ENCODE measurements around the gene MEGF11.

MEGF11 gene

GRCh38 chr15:65960586-65960985, 293.0 kb downstream of the MEGF11 start:
- no peak for DNase-seq

- no peak for DNase-seq
These were observed 294.7 kb downstream of the MEGF11 start for GRCh38 chr15:65958835-65959234.

DNA sequence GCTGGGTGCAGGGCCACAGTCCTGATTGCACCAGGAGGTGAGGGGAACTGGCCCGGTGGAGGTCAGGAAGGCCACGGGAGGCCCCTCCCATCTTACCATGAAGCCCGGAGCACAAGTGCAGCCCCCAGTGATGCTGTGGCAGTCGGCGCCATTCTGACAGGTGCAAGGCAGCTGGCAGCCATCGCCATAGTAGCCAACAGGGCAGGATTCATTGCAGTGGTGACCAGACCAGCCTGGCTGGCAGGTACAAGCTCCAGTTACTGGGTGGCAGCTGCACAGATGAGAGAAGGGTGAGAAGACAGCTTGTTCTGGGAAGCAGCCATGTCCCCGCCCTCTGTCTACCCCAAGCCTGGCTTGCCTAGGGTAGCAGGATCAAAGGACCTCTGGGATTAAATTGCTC, 296.1 kb downstream of the MEGF11 start:
- no peak for DNase-seq

GRCh38 chr15:65956899-65957298, 296.7 kb downstream of the MEGF11 start:
- no peak for DNase-seq

GRCh38 chr15:65956307-65956706, 297.2 kb downstream of the MEGF11 start:
- no peak for DNase-seq

GRCh38 chr15:65954289-65954741, 299.2 kb downstream of the MEGF11 start:
- no peak for DNase-seq

DNA sequence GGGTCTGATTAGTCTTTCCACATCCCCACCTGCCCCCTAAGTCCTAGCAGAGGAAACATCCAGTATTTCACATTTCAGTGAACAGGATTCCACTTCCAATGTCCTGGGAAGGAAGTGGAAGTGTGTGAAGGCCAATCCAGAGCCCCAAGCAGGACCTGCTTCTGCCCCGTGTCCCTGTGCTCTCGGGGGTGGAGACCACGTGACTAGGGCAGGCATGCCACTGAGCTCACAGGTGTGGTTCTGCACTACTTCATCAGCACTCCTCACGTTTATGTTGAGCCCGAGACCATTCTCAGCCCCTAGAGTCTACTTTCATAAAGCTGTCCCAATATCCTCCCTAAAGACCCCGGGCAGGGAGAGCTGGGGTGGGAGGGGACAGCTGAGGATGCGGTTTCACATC, 299.9 kb downstream of the MEGF11 start:
- no peak for DNase-seq

- no peak for DNase-seq
These were observed 301.0 kb downstream of the MEGF11 start for GRCh38 chr15:65952391-65953053.

DNA sequence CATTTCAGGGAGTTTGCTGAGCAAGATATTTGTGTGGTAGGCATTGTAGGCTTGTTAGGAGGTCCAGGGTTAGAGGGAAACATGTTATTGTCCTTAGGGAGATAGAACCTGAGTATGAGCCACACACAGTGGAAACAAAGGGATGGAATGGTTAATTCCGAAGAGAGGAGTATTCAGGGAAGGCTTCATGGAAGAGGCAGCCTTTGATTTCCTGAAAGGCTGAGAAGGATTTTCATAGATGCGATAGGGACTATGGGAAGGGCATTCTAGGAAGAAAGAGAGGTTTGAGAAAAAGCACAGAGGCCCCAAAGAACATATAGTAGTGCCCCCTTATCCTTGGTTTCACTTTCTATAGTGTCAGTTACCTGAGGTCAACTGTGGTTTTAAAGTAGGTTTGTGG, 302.5 kb downstream of the MEGF11 start:
- no peak for DNase-seq

DNA sequence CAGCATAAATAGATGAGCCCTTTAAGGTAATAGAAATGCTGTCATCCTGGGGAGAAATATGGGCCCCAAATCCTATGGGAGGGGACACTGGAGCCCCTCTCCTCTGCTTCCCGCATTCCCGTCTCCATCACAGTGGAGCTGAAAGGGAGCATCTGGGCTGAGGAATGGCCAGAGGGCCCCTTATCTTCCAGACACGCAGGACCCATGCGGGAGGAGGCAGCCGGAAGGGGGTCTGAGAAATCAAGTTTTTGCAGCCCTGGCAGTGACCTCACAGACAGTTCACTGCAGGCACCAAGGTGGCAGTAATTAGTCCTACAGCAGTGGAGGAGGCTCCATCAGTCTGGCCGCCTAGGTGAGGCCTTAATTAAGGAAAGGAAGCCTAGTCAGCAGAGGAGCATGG, 304.1 kb downstream of the MEGF11 start:
- DNase-seq: no peak

GRCh38 chr15:65949011-65949410, 304.5 kb downstream of the MEGF11 start:
- DNase-seq: no peak

DNA sequence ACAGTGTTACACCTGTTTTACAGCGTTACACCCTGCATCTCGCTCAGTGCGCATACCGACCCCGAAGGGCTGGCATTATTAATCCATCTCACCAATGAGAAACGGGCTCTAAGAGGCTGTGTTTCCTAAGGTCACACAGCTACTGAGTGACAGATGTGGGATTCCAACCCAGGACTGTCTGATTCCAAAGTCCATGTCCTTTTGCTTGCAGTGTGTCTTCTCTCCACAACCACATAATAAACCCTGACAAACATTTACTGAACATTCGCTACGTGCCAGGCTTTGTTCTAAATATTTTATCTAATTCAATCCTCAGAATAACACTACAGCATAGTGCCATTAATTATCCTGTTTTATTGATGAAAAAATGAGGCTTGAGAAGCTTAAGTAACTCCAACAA, 305.2 kb downstream of the MEGF11 start:
- no peak for DNase-seq

GRCh38 chr15:65947041-65947440, 306.5 kb downstream of the MEGF11 start:
- DNase-seq: no peak

DNA sequence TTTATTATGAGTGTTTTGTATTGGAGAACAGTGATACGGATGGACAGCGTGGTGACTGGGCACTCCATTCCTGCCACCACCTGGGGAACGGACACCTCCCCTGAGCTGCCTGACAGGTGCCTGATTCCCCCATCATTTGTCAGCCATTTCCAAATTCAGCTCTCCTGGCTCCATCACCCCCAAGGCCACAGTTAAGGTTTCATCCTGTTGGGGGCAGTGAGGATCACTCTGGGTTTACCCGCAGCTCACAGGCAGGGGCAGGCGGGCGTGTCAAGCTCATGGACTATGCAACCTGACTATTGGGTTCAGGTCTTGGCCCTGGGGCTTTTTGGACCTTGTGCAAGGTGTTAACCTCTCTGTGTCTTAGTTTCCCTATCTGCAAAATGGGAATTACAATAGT, 307.9 kb downstream of the MEGF11 start:
- no peak for DNase-seq

GRCh38 chr15:65944404-65944803, 309.1 kb downstream of the MEGF11 start:
- DNase-seq: no peak

GRCh38 chr15:65942436-65942835, 311.1 kb downstream of the MEGF11 start:
- no peak for DNase-seq

- no peak for DNase-seq
These were observed 313.0 kb downstream of the MEGF11 start for GRCh38 chr15:65940618-65940909.

DNA sequence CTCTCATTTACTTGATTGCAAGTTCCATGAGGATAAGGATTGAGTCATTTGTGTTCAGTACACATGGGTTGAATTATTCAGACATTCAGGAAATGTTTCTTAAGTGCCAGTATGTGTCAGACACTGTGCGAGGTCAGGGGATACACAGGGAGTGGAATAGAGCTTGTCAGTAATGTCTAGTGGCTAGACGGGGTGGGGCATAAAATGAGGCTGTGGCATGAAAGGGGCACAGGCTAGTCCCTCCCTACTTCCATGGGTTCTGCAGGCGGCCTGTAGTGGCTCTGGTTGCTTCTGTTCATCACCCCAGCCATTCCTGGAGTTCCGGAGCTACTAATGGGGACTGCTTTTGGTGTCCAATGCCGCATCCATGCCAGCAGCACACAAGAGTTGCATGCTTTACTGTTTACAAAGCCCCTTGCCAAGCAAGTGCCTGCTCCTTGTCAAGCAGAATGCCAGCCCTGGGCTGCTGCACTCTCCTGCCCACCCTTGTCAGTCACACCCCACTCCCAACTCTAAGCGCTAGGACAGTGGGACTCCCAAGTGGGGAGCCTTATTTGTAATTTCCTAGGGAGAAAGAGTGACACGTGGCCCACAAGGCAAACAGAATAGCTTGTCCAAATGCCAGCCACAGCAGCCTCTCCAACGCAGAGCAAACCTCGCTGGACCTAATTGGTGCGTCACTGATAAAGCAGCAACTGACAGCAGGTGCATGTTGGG, 313.5 kb downstream of the MEGF11 start:
- no peak for DNase-seq

DNA sequence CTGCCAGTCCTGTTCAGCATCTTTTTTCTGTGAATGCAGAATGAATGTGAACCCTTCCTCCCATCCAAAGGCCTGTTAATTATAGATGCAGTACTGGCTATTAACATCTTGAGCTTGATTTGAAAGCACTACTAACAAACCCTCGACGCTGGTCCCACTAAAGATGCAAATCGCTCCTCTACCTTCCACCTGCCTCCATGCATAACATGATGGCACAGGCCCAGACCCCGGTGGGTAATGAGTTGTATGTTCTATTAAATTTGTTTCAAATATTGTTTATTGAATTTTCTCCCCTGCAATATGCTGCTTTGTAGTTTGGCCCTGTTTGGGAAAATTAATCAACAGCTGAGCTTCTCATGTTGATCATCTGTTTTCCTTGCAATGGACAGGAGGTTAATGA, 314.9 kb downstream of the MEGF11 start:
- no peak for DNase-seq

DNA sequence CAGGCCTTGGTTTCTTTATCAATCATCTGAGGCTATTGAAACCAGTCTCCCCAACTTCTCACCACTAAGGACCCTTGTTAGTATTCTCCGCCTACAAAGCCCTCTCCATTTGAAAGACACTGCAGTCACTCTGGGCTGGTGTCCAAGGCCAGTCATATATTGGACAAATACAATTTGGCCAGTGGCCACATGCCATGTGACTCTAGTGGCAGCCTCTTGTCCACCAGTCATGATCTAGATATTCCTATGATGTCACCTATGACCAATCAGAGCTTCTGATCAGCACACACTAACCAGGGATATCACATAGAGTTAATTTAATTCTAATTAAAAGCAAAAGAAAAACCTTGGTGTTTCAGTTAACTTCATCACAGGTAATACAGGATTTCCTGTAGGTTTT, 316.1 kb downstream of the MEGF11 start:
- DNase-seq: no peak

DNA sequence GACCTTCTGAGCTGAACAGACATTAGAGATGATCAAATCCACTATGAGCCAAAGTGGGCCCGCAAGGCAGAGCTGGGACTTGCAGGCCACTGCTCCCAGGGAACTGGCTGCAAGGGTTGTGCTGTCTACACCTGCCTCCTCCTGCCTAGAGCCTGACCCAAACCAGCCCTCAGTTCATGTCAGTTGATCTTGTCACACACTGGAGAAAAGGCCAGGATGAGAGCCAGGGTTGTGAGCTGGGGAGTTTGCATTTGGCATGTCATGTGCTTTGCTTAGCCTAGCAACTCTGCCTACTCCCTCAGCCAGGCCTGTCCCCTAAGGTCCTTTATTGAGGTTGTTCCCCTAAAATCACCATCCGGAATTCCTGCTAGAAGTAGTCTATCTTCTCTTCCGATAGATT, 316.5 kb downstream of the MEGF11 start:
- DNase-seq: no peak

DNA sequence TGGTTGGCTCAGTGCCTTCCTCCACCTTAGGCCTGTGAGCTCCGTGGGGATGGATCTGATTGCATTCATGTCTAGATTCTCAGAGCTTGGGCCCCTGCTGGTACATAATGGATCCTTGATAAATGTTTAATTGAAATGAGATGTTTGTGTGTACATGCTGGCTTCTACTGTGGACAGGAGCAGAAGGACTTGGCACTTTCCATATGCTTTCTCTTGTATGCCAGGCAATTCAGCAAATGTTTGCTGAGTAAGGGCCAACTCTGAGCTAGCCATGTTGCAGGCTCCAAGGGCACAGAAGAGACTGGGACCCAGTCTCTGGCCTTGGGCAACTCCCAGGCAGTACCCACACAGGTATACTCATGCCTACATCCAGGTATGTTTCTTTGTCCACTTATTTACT, 317.3 kb downstream of the MEGF11 start:
- no peak for DNase-seq

GRCh38 chr15:65935391-65935790, 318.2 kb downstream of the MEGF11 start:
- DNase-seq: no peak

DNA sequence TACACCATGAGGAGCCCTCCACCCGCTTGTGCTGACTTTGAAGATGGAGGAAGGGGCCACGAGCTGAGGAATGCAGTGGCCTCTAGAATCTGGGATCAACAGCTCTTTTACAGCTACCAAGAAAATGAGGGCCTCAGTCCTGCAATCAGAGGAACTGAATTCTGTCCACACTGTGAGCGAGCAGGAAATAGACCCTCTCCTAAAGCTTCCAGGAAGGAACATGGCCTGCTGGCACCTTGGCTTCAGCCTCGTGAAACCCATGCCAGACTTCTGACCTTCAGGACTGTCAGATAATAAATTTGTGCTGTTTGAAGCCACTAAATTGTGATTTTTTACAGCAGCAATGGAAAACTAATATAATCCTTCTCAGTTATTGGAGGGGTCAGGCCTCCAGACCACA, 322.3 kb downstream of the MEGF11 start:
- DNase-seq: no peak

DNA sequence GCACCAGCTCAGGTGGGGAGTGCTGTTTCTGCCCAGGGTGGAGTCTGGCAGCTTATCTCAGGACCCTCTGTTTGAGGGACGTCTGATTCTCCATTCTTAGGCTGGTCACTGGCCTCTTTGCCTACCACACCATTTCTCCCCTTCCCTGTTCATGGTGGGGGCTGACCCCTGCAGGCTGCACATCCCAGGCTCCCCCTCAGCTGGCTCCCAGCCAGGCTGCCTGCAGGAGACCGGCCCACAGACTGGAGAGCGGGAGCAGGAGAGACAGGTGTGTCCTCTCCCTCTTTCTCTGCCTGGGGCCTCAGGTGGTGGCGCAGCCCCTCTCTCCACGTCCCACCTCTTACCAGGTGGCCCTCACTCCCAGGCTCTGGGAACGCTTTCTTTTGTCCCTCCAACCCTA, 323.4 kb downstream of the MEGF11 start:
- DNase-seq: no peak

Measured in NCI-H1694 treated with DMSO at 0.1 percent for 48 hours (cell line).